Natural killer cell treated with Interleukin-12 subunit alpha and Interleukin-12 subunit beta and Interleukin-15 and Interleukin-18, amount 100 ng/mL, for 72 hours (primary cell): Measurements from ENCODE around the gene WDR31. TPM values are rescaled to one million over a fixed set of nuclear protein-coding genes. Genes with fewer than 3 reads are reported as not detected.

Experiments
- ATAC-seq, 2 donors: fragments of 150-1000 bp; cut with Tn5 transposase in 1 of 2; sonication (Bioruptor Pico), chemical (Tn5 transposase) in 1 of 2; 2 replicates each; pipeline ENCODE4 v1.10.0; 2021
- DNase-seq: peaks from one replicate; pipeline ENCODE4 v3.0.0; 2022; ENCODE audit warnings: low spot score
- H3K27ac Mint-ChIP-seq, 2 donors: 1 replicate in 1 of 2; 2 replicates in 1 of 2; pipeline ENCODE4 v1.8.0; 2022; ENCODE audit warnings: mixed read lengths in 2 of 2, mild to moderate bottlenecking in 1 of 2, moderate library complexity in 1 of 2
- H3K27me3 Mint-ChIP-seq, 2 donors: 1 replicate in 1 of 2; 2 replicates in 1 of 2; pipeline ENCODE4 v1.8.0; 2022; ENCODE audit warnings: mixed read lengths in 2 of 2
- H3K36me3 Mint-ChIP-seq: one replicate; pipeline ENCODE4 v1.8.0; 2022; ENCODE audit warnings: mixed read lengths
- H3K4me1 Mint-ChIP-seq, 2 donors: 1 replicate in 1 of 2; 2 replicates in 1 of 2; pipeline ENCODE4 v1.8.0; 2022; ENCODE audit warnings: low read depth in 2 of 2, mixed read lengths in 2 of 2, mild to moderate bottlenecking in 1 of 2
- H3K4me3 Mint-ChIP-seq: one replicate; pipeline ENCODE4 v1.8.0; 2022; ENCODE audit warnings: mixed read lengths
- H3K9me3 Mint-ChIP-seq: 2 replicates; pipeline ENCODE4 v1.8.0; 2022; ENCODE audit warnings: mixed read lengths
- total RNA-seq, 2 donors: library from RNA; stranded (reverse); gene quantifications; one replicate each; pipeline ENCODE4 v1.2.3, GENCODE V29; 2022

Gene WDR31
- total RNA-seq, 2 donors from 2014 or later = 0.83 to 1.4 TPM

GRCh38 chr9:113343732-113344231, 3.7 kb upstream of the WDR31 start:
- peaks cover 20 to 36% of the 10 kb centered on the region in 2 donors for H3K4me1 Mint-ChIP-seq
- peak overlapping the region in 1 of 2 donors; percentile 19 for H3K27ac Mint-ChIP-seq
- H3K4me3 Mint-ChIP-seq = no peak overlapping the region

GRCh38 chr9:113341712-113342410, 1.8 kb upstream of the WDR31 start:
- H3K4me1 Mint-ChIP-seq = peaks cover 15 to 25% of the 10 kb centered on the region in 2 donors

More at GRCh38 chr9:113343732-113344231, 3.7 kb upstream of the WDR31 start:
- DNase-seq (no peak), ATAC-seq (no peak)
- H3K36me3 Mint-ChIP-seq = no peaks in the 10 kb centered on the region
- H3K9me3 Mint-ChIP-seq = no peaks in the 10 kb centered on the region
- H3K27me3 Mint-ChIP-seq = peaks cover 0 to 5% of the 10 kb centered on the region in 2 donors

GRCh38 chr9:113337714-113338113, 2.4 kb downstream of the WDR31 start:
- Mint-ChIP-seq H3K4me1 (peaks cover 8 to 20% of the 10 kb centered on the region in 2 donors), H3K4me3 (no peak overlapping the region), H3K27ac (no peak overlapping the region), H3K9me3 (no peaks in the 10 kb centered on the region), H3K36me3 (no peaks in the 10 kb centered on the region), H3K27me3 (peaks cover 0 to 7% of the 10 kb centered on the region in 2 donors)
- DNase-seq (no peak), ATAC-seq (no peak)

More at GRCh38 chr9:113341712-113342410, 1.8 kb upstream of the WDR31 start:
- Mint-ChIP-seq H3K4me3 (peak overlapping the region; percentile 80), H3K27ac (no peak overlapping the region), H3K27me3 (peaks cover 0 to 5% of the 10 kb centered on the region in 2 donors), H3K36me3 (no peaks in the 10 kb centered on the region), H3K9me3 (no peaks in the 10 kb centered on the region)
- no peak for DNase-seq
- ATAC-seq = no peak

GRCh38 chr9:113331780-113332179, 8.3 kb downstream of the WDR31 start:
- Mint-ChIP-seq H3K9me3 (no peaks in the 10 kb centered on the region), H3K27ac (no peak overlapping the region), H3K4me1 (no peaks in the 10 kb centered on the region), H3K27me3 (peaks cover 0 to 2% of the 10 kb centered on the region in 2 donors), H3K36me3 (no peaks in the 10 kb centered on the region), H3K4me3 (no peak overlapping the region)
- ATAC-seq = no peak
- no peak for DNase-seq

GRCh38 chr9:113328045-113328782, 11.9 kb downstream of the WDR31 start:
- DNase-seq (no peak), ATAC-seq (no peak)
- Mint-ChIP-seq H3K27ac (no peak overlapping the region), H3K4me3 (no peak overlapping the region), H3K4me1 (no peaks in the 10 kb centered on the region), H3K36me3 (no peaks in the 10 kb centered on the region), H3K9me3 (no peaks in the 10 kb centered on the region), H3K27me3 (no peaks in the 10 kb centered on the region)

- Mint-ChIP-seq H3K4me1 (no peaks in the 10 kb centered on the region), H3K36me3 (no peaks in the 10 kb centered on the region), H3K27me3 (no peaks in the 10 kb centered on the region), H3K4me3 (no peak overlapping the region), H3K9me3 (no peaks in the 10 kb centered on the region), H3K27ac (no peak overlapping the region)
- no peak for ATAC-seq
- no peak for DNase-seq
These were observed 13.8 kb downstream of the WDR31 start for GRCh38 chr9:113326230-113326629.

GRCh38 chr9:113322671-113323070, 17.4 kb downstream of the WDR31 start:
- Mint-ChIP-seq H3K4me1 (no peaks in the 10 kb centered on the region), H3K9me3 (no peaks in the 10 kb centered on the region), H3K4me3 (no peak overlapping the region), H3K27me3 (no peaks in the 10 kb centered on the region), H3K36me3 (no peaks in the 10 kb centered on the region), H3K27ac (no peak overlapping the region)
- no peak for DNase-seq
- ATAC-seq = no peak

GRCh38 chr9:113320051-113320450, 20.0 kb downstream of the WDR31 start:
- Mint-ChIP-seq H3K27me3 (peaks cover 0 to under 1% of the 10 kb centered on the region in 2 donors), H3K4me1 (no peaks in the 10 kb centered on the region), H3K36me3 (no peaks in the 10 kb centered on the region), H3K27ac (no peak overlapping the region), H3K4me3 (no peak overlapping the region), H3K9me3 (no peaks in the 10 kb centered on the region)
- ATAC-seq = no peak
- no peak for DNase-seq

- no peak overlapping the region for H3K27ac Mint-ChIP-seq
- ATAC-seq (no peak), DNase-seq (no peak)
- peaks cover 0 to 3% of the 10 kb centered on the region in 2 donors for H3K27me3 Mint-ChIP-seq
- no peak overlapping the region for H3K4me3 Mint-ChIP-seq
- no peaks in the 10 kb centered on the region for H3K9me3 Mint-ChIP-seq
- no peaks in the 10 kb centered on the region for H3K4me1 Mint-ChIP-seq
- H3K36me3 Mint-ChIP-seq = no peaks in the 10 kb centered on the region
These were observed 21.0 kb downstream of the WDR31 start for GRCh38 chr9:113319054-113319453.

- no peak for ATAC-seq
These were observed 22.3 kb downstream of the WDR31 start for GRCh38 chr9:113317777-113318176.

GRCh38 chr9:113316030-113316429, 24.0 kb downstream of the WDR31 start:
- Mint-ChIP-seq H3K27me3 (peaks cover 0 to 3% of the 10 kb centered on the region in 2 donors), H3K36me3 (no peaks in the 10 kb centered on the region), H3K27ac (no peak overlapping the region), H3K9me3 (no peaks in the 10 kb centered on the region), H3K4me1 (no peaks in the 10 kb centered on the region), H3K4me3 (no peak overlapping the region)
- DNase-seq (no peak), ATAC-seq (no peak)

More at GRCh38 chr9:113317777-113318176, 22.3 kb downstream of the WDR31 start:
- H3K36me3 Mint-ChIP-seq = no peaks in the 10 kb centered on the region
- no peak overlapping the region for H3K4me3 Mint-ChIP-seq
- peaks cover 0 to 3% of the 10 kb centered on the region in 2 donors for H3K27me3 Mint-ChIP-seq
- H3K9me3 Mint-ChIP-seq = no peaks in the 10 kb centered on the region
- DNase-seq = no peak
- H3K4me1 Mint-ChIP-seq = no peaks in the 10 kb centered on the region
- H3K27ac Mint-ChIP-seq = no peak overlapping the region

GRCh38 chr9:113315231-113315630, 24.8 kb downstream of the WDR31 start:
- H3K4me1 Mint-ChIP-seq = no peaks in the 10 kb centered on the region
- ATAC-seq (no peak), DNase-seq (no peak)
- H3K27me3 Mint-ChIP-seq = peaks cover 0 to 3% of the 10 kb centered on the region in 2 donors
- H3K9me3 Mint-ChIP-seq = no peaks in the 10 kb centered on the region
- H3K36me3 Mint-ChIP-seq = no peaks in the 10 kb centered on the region
- no peak overlapping the region for H3K4me3 Mint-ChIP-seq
- H3K27ac Mint-ChIP-seq = no peak overlapping the region

- no peak overlapping the region for H3K4me3 Mint-ChIP-seq
- peaks cover 0 to 3% of the 10 kb centered on the region in 2 donors for H3K27me3 Mint-ChIP-seq
- no peaks in the 10 kb centered on the region for H3K9me3 Mint-ChIP-seq
- no peaks in the 10 kb centered on the region for H3K36me3 Mint-ChIP-seq
- no peaks in the 10 kb centered on the region for H3K4me1 Mint-ChIP-seq
- DNase-seq (no peak), ATAC-seq (no peak)
- H3K27ac Mint-ChIP-seq = no peak overlapping the region
These were observed 26.8 kb downstream of the WDR31 start for GRCh38 chr9:113313261-113313660.

- H3K27ac Mint-ChIP-seq = no peak overlapping the region
- no peak for ATAC-seq
These were observed 28.1 kb downstream of the WDR31 start for GRCh38 chr9:113311961-113312360.

More at GRCh38 chr9:113311961-113312360, 28.1 kb downstream of the WDR31 start:
- Mint-ChIP-seq H3K36me3 (no peaks in the 10 kb centered on the region), H3K27me3 (peaks cover 0 to 3% of the 10 kb centered on the region in 2 donors), H3K9me3 (no peaks in the 10 kb centered on the region), H3K4me1 (no peaks in the 10 kb centered on the region), H3K4me3 (no peak overlapping the region)
- no peak for DNase-seq
